ENCODE data around the gene PDE1A.

GRCh38 chr2:182208421-182208820 lies 218.4 kb downstream of the PDE1A start:
- TF ChIP-seq POLR2A (IDR thresholded peaks at IDR 0.05; ENCODE audit: low read length) (no peak), GATA1 (IDR thresholded peaks at IDR 0.05; ENCODE audit: low read depth, low read length) (no peak)
